ENCODE data around the gene SLC22A25.
"Not testable (repeated sequence)": the region's sequence is repeated elsewhere in the genome, so short reads cannot be mapped to it uniquely, and the experiment has no call there.

The SLC22A25 gene

GRCh38 chr11:63239254-63239653 lies 4.1 kb downstream of the SLC22A25 start:
- ChIA-PET POLR2A (no interaction called here), CTCF (no interaction called here)
- no peak for DNase-seq (ENCODE audit: extremely low spot score)
- no peak for TF ChIP-seq L3MBTL2 (conservative IDR thresholded peaks at IDR 0.05)
- no peak for TF ChIP-seq SP1 (IDR thresholded peaks at IDR 0.05)
- TF ChIP-seq BHLHE40 (IDR thresholded peaks at IDR 0.05; ENCODE audit: borderline replicate concordance), result no peak

GRCh38 chr11:63237413-63237812 lies 6.0 kb downstream of the SLC22A25 start:
- POLR2A ChIA-PET, result no interaction called here
- no peak for TF ChIP-seq L3MBTL2 (conservative IDR thresholded peaks at IDR 0.05)
- TF ChIP-seq TARDBP (IDR thresholded peaks at IDR 0.05), result no peak
- no peak for TF ChIP-seq ARNT (IDR thresholded peaks at IDR 0.05)
- CTCF ChIA-PET, result no interaction called here
- DNase-seq (ENCODE audit: extremely low spot score), result no peak

GRCh38 chr11:63235471-63236461 lies 7.6 kb downstream of the SLC22A25 start:
- POLR2A ChIA-PET; DNase-seq (ENCODE audit: extremely low spot score); CTCF ChIA-PET: not testable (repeated sequence)

GRCh38 chr11:63229815-63230214 lies 13.6 kb downstream of the SLC22A25 start:
- ChIA-PET POLR2A (no interaction called here), CTCF (no interaction called here)
- TF ChIP-seq FOXK2 (IDR thresholded peaks at IDR 0.05), result no peak
- no peak for TF ChIP-seq NFRKB (IDR thresholded peaks at IDR 0.05)
- TF ChIP-seq LEF1 (IDR thresholded peaks at IDR 0.05; ENCODE audit: borderline replicate concordance), result no peak
- no peak for TF ChIP-seq SP1 (IDR thresholded peaks at IDR 0.05)
- no peak for TF ChIP-seq ELF4 (IDR thresholded peaks at IDR 0.05)
- TF ChIP-seq ZNF384 (IDR thresholded peaks at IDR 0.05), result no peak
- TF ChIP-seq PKNOX1 (IDR thresholded peaks at IDR 0.05), result no peak
- TF ChIP-seq FOXM1 (IDR thresholded peaks at IDR 0.05; ENCODE audit: borderline replicate concordance), result no peak
- no peak for DNase-seq (ENCODE audit: extremely low spot score)

GRCh38 chr11:63227521-63228107 lies 15.8 kb downstream of the SLC22A25 start:
- ChIA-PET CTCF (no interaction called here), POLR2A (no interaction called here)
- no peak for DNase-seq (ENCODE audit: extremely low spot score)
- no peak for TF ChIP-seq BHLHE40 (IDR thresholded peaks at IDR 0.05; ENCODE audit: borderline replicate concordance)
- no peak for TF ChIP-seq L3MBTL2 (conservative IDR thresholded peaks at IDR 0.05)
- TF ChIP-seq SUZ12 (IDR thresholded peaks at IDR 0.05), result no peak
- no peak for TF ChIP-seq TARDBP (IDR thresholded peaks at IDR 0.05)
- no peak for TF ChIP-seq ZNF384 (IDR thresholded peaks at IDR 0.05)
- no peak for TF ChIP-seq FOXM1 (IDR thresholded peaks at IDR 0.05; ENCODE audit: borderline replicate concordance)
- TF ChIP-seq FOXA1 (IDR thresholded peaks at IDR 0.05), result no peak
- TF ChIP-seq ARNT (IDR thresholded peaks at IDR 0.05), result no peak
- no peak for TF ChIP-seq FOXK2 (IDR thresholded peaks at IDR 0.05)
- TF ChIP-seq LEF1 (IDR thresholded peaks at IDR 0.05; ENCODE audit: borderline replicate concordance), result no peak
- no peak for TF ChIP-seq CTBP1 (IDR thresholded peaks at IDR 0.05; ENCODE audit: borderline replicate concordance)
- no peak for TF ChIP-seq NFRKB (IDR thresholded peaks at IDR 0.05)
- no peak for TF ChIP-seq PKNOX1 (IDR thresholded peaks at IDR 0.05)

GRCh38 chr11:63226488-63227114 lies 16.8 kb downstream of the SLC22A25 start:
- DNase-seq (ENCODE audit: extremely low spot score), result no peak
- TF ChIP-seq BHLHE40 (IDR thresholded peaks at IDR 0.05; ENCODE audit: borderline replicate concordance) (no peak), HDGF (IDR thresholded peaks at IDR 0.05; ENCODE audit: borderline replicate concordance) (no peak), CTBP1 (IDR thresholded peaks at IDR 0.05; ENCODE audit: borderline replicate concordance) (no peak), ELF4 (IDR thresholded peaks at IDR 0.05) (no peak), LEF1 (IDR thresholded peaks at IDR 0.05; ENCODE audit: borderline replicate concordance) (no peak), ZNF384 (IDR thresholded peaks at IDR 0.05) (no peak), SP1 (IDR thresholded peaks at IDR 0.05) (no peak), NFRKB (IDR thresholded peaks at IDR 0.05) (no peak), TARDBP (IDR thresholded peaks at IDR 0.05) (no peak), SUZ12 (IDR thresholded peaks at IDR 0.05) (no peak), L3MBTL2 (conservative IDR thresholded peaks at IDR 0.05) (no peak)
- ChIA-PET CTCF (no interaction called here), POLR2A (no interaction called here)

DNA sequence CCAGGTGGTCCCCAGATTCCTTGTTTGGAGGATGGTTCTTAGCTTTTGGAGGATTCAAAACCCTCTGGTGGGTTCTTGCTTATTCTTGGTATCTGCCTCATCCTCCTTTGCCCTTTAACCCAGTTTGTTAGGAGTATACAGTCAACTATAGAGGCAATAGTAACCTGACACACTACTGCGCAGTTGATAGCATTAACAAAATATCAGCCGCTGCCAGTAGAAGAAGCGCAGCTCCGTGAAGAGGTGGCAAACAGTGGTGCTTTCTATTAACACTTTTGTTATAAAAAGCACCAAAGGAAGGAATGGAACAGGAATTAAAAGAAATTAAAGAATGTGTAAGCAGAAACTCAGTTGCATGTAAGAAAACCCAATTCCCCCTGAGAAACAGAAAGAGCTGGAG lies 29.3 kb downstream of the SLC22A25 start:
- ChIA-PET CTCF (interaction anchor here (0.6 to 1.3 kb wide), 3 partner anchors 86 to 192 kb away, joined by 3 to 5 read pairs (median 3); no protein-coding TSS in a partner anchor), POLR2A (no interaction called here)
- DNase-seq (ENCODE audit: extremely low spot score), result no peak
- TF ChIP-seq FOXM1 (IDR thresholded peaks at IDR 0.05; ENCODE audit: borderline replicate concordance) (no peak), PKNOX1 (IDR thresholded peaks at IDR 0.05) (no peak), LEF1 (IDR thresholded peaks at IDR 0.05; ENCODE audit: borderline replicate concordance) (no peak)

Data from HEK293T (cell line).